GM18499 (cell line): Measurements from ENCODE around the gene HPSE2.
"Not testable (repeated sequence)": the region's sequence is repeated elsewhere in the genome, so short reads cannot be mapped to it uniquely, and the experiment has no call there.

Experiments
- ATAC-seq: cut with Tn5 transposase; IDR thresholded peaks from one replicate; pipeline ENCODE4 v1.9.1; 2021; ENCODE audit warnings: moderate number of reproducible peaks; ENCODE audit not compliant: insufficient read depth, unreplicated experiment

Gene HPSE2

GRCh38 chr10:99235658-99236626, at the start of gene HPSE2:
HPSE2 (minus strand) TSS chr10:99235852.
- ATAC-seq, result no peak

DNA sequence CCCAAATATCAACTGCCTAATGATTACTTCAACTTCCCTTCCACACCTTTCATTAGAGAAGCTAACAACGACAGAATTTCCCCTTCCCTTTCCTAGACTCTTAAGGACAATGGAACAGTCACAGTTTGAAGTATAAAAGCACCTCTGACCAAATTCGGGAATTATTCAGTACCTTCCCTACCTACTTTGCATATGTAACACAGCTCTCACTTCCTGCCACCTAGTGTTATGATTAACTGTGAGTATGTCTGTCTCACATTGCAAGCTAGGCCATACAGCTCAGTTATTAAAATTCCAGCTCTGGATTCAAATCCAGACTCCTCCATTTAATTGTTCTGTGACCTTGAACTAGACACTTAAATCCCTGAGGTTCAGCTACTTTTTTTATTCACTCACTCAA, 44.8 kb upstream of the HPSE2 start:
- no peak for ATAC-seq

- no peak for ATAC-seq
Observed at GRCh38 chr10:99279626-99280111, 44.0 kb upstream of the HPSE2 start.

- ATAC-seq, result no peak
Observed at GRCh38 chr10:99276848-99277486, 41.3 kb upstream of the HPSE2 start.

- no peak for ATAC-seq
Observed at GRCh38 chr10:99266383-99266782, 30.7 kb upstream of the HPSE2 start.

- ATAC-seq, result no peak
Observed at GRCh38 chr10:99248824-99249223, 13.2 kb upstream of the HPSE2 start.

GRCh38 chr10:99247893-99248292, 12.2 kb upstream of the HPSE2 start:
- ATAC-seq, result not testable (repeated sequence)

- ATAC-seq, result no peak
Observed at GRCh38 chr10:99236627-99237309, 1.1 kb upstream of the HPSE2 start.

GRCh38 chr10:99234791-99235657, 628 bp downstream of the HPSE2 start:
- ATAC-seq, result no peak

DNA sequence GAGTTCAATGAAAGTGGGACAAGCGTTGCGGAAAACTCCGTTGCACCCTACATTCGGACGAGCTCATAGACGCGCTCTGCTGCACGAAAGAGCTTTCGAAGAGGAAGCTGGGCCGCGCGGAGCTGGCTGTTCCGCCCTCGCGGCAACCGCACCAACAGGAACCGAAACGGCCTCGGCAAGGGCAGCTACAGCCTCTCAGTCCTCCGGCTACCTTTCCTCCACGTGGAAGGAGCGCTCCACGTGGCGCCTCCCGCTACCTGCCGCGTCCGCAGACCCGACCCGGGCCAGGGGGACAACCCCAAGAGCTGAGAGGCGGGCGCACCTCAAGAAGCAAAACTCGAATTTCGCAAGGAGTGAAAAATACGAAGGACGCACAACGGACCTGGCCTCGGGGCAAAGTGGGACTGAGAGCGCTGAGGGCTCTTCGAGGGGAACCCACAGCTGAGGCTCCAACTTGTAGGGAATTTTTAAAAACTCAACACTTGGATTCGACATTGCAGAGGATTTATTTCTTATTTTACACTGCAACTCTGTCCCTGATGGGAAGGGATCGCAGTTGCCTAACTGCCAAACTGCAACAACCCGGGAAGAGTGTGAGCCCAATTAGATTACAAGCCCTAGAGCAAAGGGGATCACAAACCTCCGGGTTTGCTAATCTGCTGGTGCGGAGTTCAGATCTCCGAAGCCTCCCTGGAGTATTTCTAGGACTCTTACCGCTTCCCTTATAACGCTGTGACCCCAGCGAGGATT, 1.4 kb downstream of the HPSE2 start:
- peak; percentile 97 for ATAC-seq

GRCh38 chr10:99233689-99234037, 2.0 kb downstream of the HPSE2 start:
- ATAC-seq, result no peak

DNA sequence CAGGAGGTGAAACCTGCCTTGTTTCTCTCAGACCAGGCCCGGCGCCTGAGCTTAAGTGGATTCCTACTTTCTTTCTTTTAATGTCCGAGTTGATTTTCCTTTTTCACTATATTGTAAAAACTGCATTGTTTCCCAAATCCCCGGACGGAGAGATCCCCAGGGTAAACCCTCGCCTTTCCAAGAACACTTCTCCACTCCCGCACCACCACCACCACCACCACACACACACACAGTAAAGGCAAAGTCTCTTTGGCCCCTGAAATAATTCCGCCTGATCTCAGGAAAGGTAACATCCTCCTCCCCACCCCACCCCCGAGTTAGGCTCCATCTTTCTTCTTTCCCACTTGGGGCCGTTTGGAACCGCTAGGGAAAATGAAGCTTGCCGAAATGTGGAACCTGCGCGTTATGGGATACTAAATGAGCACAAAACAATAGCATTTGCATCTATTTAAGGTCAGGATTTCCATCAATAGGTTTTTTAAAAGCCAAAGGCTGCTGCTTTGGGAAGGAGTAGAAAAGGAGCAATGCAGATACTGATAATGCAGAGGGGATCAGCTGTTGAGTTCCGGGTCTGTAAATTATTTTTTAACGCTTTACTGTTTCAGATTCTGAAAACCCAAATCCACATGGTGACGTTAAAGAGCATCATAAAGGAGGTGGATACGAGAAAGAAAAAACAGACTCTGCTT, 2.5 kb downstream of the HPSE2 start:
- no peak for ATAC-seq

- ATAC-seq, result no peak
Observed at GRCh38 chr10:99232360-99232999, 3.2 kb downstream of the HPSE2 start.

- no peak for ATAC-seq
Observed at GRCh38 chr10:99224766-99225165, 10.9 kb downstream of the HPSE2 start.

- ATAC-seq, result no peak
Observed at GRCh38 chr10:99207340-99207739, 28.3 kb downstream of the HPSE2 start.

DNA sequence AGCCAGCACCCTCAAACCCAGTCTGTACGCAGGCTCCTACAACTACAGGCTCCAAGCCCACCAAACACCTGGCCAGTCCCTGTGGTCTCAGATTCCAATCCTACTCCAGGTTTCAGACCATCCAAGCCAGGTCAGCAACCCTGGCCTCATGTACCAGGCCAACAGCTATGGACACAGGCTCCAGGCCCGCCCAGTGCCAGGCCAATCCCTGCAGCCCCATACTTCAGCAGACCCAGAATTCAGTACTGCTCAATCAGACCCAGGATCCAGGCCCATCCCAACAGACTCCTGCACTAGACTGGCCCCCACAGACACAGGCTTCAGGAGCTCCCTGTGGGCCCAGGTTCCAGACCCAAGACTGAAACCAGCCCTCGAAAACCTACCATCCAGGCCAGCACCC, 32.3 kb downstream of the HPSE2 start:
- no peak for ATAC-seq

GRCh38 chr10:99172950-99173349, 62.7 kb downstream of the HPSE2 start:
- ATAC-seq, result no peak

DNA sequence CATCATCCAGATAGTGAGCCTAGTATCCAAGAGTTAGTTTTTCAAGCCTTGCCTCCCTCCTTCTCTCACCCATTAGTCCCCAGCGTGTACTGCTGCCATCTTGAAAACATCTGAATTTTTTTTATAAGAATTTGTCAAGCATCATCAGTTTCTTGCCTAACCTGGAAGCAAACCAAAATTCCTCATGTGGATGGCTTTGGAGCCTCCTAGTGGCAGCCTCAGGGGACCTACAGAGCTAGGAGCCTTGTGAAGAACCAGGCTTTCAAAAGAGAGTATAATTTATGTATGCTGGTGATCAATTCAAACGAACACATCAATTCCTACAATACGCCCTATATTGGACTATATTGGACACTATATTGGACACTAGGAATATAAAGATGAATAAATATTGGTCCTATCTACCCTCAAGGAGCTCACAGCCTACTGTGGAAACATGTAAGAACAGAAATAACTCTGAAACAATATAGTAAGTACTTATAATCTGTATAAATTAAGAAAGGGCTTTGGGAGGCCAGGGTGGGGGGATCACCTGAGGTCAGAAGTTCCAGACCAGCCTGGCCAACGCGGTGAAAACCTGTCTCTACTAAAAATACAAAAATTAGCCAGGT, 63.4 kb downstream of the HPSE2 start:
- no peak for ATAC-seq
